HCT116 (cell line): Measurements from ENCODE around the gene GSC2. TPM values are rescaled to one million over a fixed set of nuclear protein-coding genes. Genes with fewer than 3 reads are reported as not detected.

Experiments used
- ATAC-seq: fragments of 200-7000 bp; cut with Tn5 transposase; 2 replicates; pipeline ENCODE4 v1.9.1; 2020; ENCODE audit warnings: mild to moderate bottlenecking, moderate library complexity
- BruUV-seq: library from RNA; stranded (reverse); fragments of 400-500 nt; replicated peaks from 2 replicates; lab custom pipeline; 2021; lab: Mats Ljungman, UMichigan
- CTCF ChIA-PET: fragments of 300-600 bp; sonication (Branson Sonifier 250); formaldehyde crosslinking; loops from one replicate; lab custom pipeline; 2021; ENCODE audit warnings: antibody characterized with exemption; lab: Charles Lee
- POLR2A ChIA-PET: fragments of 300-600, 350-600 bp; sonication (Branson Sonifier 250); formaldehyde crosslinking; loops from one replicate; lab custom pipeline; 2021; ENCODE audit warnings: antibody characterized with exemption; lab: Charles Lee
- RAD21 ChIA-PET, 2 experiments: fragments of 300-600 bp; sonication (Branson Sonifier 250); formaldehyde crosslinking; loops; one replicate each; lab custom pipeline; 2023; ENCODE audit warnings: low total read pairs in 2 of 2; ENCODE audit not compliant: uncharacterized antibody in 2 of 2, unreplicated experiment in 2 of 2, low non-redundant PET in 1 of 2; lab: Charles Lee
- DNase-seq: peaks from one replicate; pipeline ENCODE4 v3.0.0-alpha.2; 2010; ENCODE audit warnings: low read depth, low spot score
- H2AFZ ChIP-seq: fragments of 200-600 bp; shearing (Covaris generic), sonication (generic); 2 replicates; pipeline ENCODE4 v1.6.1; 2017; ENCODE audit warnings: low read depth, mixed run types, mixed read lengths, antibody characterized with exemption, low read length; ENCODE audit not compliant: poor library complexity, severe bottlenecking
- H3K27ac ChIP-seq: 2 replicates; pipeline ENCODE4 v1.5.1; 2012; ENCODE audit warnings: low read depth, low read length
- H3K27me3 ChIP-seq: fragments of 200-600 bp; sonication (generic); 2 replicates; pipeline ENCODE4 v1.6.1; 2016; ENCODE audit warnings: mixed run types, low read length, mixed read lengths; ENCODE audit not compliant: insufficient read depth
- H3K36me3 ChIP-seq, 2 experiments: fragments of 200-500 bp in 1 of 2; fragments of 200-600 bp in 1 of 2; sonication (Bioruptor generic) in 1 of 2; sonication (generic) in 1 of 2; 2 replicates each; pipeline versions ENCODE4 v1.5.1 to v1.6.1; 2014 to 2016; ENCODE audit warnings: low read length in 2 of 2, inconsistent platforms in 1 of 2, mixed read lengths in 1 of 2, mixed run types in 1 of 2; ENCODE audit not compliant: insufficient read depth in 2 of 2, control insufficient read depth in 1 of 2
- H3K4me1 ChIP-seq, 2 experiments: fragments of 200-600 bp in 1 of 2; sonication (generic) in 1 of 2; 2 replicates each; pipeline versions ENCODE4 v1.5.1 to v1.6.1; 2012 to 2017; ENCODE audit warnings: low read length in 2 of 2, inconsistent platforms in 1 of 2, mild to moderate bottlenecking in 1 of 2, mixed read lengths in 1 of 2, mixed run types in 1 of 2, moderate library complexity in 1 of 2; ENCODE audit not compliant: insufficient read depth in 2 of 2, control insufficient read depth in 1 of 2
- H3K4me2 ChIP-seq: fragments of 200-600 bp; sonication (generic); 2 replicates; pipeline ENCODE4 v1.6.1; 2017; ENCODE audit warnings: mixed run types, low read length, mixed read lengths
- H3K4me3 ChIP-seq, 2 experiments: fragments of 200-600 bp in 1 of 2; sonication (generic) in 1 of 2; replicated peaks in 1 of 2; 2 replicates each; pipeline ENCODE4 v1.5.1; 2011 to 2016; ENCODE audit warnings: low read length in 2 of 2, control low read depth in 1 of 2, low read depth in 1 of 2, mild to moderate bottlenecking in 1 of 2, mixed read lengths in 1 of 2, mixed run types in 1 of 2
- H3K79me2 ChIP-seq: fragments of 200-600 bp; sonication (generic); 2 replicates; pipeline ENCODE4 v1.6.1; 2017; ENCODE audit warnings: mild to moderate bottlenecking, mixed run types, low read length, moderate library complexity, mixed read lengths; ENCODE audit not compliant: insufficient read depth
- H3K9ac ChIP-seq: fragments of 200-600 bp; sonication (generic); 2 replicates; pipeline ENCODE4 v1.6.1; 2016; ENCODE audit warnings: low read length, mixed read lengths
- H3K9me2 ChIP-seq: fragments of 200-600 bp; sonication (generic), shearing (Covaris generic); 2 replicates; pipeline ENCODE4 v1.6.1; 2017; ENCODE audit warnings: mixed run types, mild to moderate bottlenecking, moderate library complexity; ENCODE audit not compliant: insufficient read depth
- H3K9me3 ChIP-seq, 2 experiments: fragments of 200-500 bp in 1 of 2; fragments of 200-600 bp in 1 of 2; sonication (Bioruptor generic) in 1 of 2; sonication (generic) in 1 of 2; 2 replicates each; pipeline ENCODE4 v1.6.1; 2014 to 2017; ENCODE audit warnings: low read length in 2 of 2, mixed read lengths in 2 of 2, inconsistent platforms in 1 of 2, low read depth in 1 of 2, mild to moderate bottlenecking in 1 of 2, mixed run types in 1 of 2, moderate library complexity in 1 of 2; ENCODE audit not compliant: control insufficient read depth in 1 of 2, insufficient read depth in 1 of 2
- H4K20me1 ChIP-seq: fragments of 200-600 bp; sonication (generic), shearing (Covaris generic); 2 replicates; pipeline ENCODE4 v1.6.1; 2017; ENCODE audit warnings: mixed run types, mild to moderate bottlenecking, moderate library complexity; ENCODE audit not compliant: insufficient read depth
- CBX3 ChIP-seq: IDR thresholded peaks from 2 replicates; pipeline ENCODE4 v1.6.1; 2012; ENCODE audit warnings: low read depth
- EGR1 ChIP-seq: IDR thresholded peaks from 2 replicates; pipeline ENCODE4 v1.6.1; 2012; ENCODE audit warnings: low read depth
- EZH2 ChIP-seq: fragments of 200-600 bp; sonication (generic); IDR thresholded peaks from 2 replicates; pipeline ENCODE4 v1.6.1; 2017; ENCODE audit warnings: antibody characterized with exemption, mixed run types
- FOSL1 ChIP-seq: IDR thresholded peaks from 2 replicates; pipeline ENCODE4 v1.6.1; 2012; ENCODE audit warnings: low read depth
- POLR2A ChIP-seq: IDR thresholded peaks from 2 replicates; pipeline ENCODE4 v1.7.0; 2011; ENCODE audit warnings: borderline replicate concordance; ENCODE audit not compliant: insufficient read depth, insufficient read length; ENCODE audit errors: extremely low read depth
- POLR2AphosphoS5 ChIP-seq: IDR thresholded peaks from 2 replicates; pipeline ENCODE4 v1.6.1; 2011; ENCODE audit warnings: mild to moderate bottlenecking, low read depth, low read length, moderate library complexity
- SRF ChIP-seq: IDR thresholded peaks from 2 replicates; pipeline ENCODE4 v1.6.1; 2012; ENCODE audit warnings: low read depth
- TCF7L2 ChIP-seq: IDR thresholded peaks from 2 replicates; pipeline ENCODE4 v1.7.0; 2011; ENCODE audit warnings: borderline replicate concordance, inconsistent platforms; ENCODE audit not compliant: insufficient read depth, insufficient read length; ENCODE audit errors: extremely low read depth
- YY1 ChIP-seq: IDR thresholded peaks from 2 replicates; pipeline ENCODE4 v1.6.1; 2011; ENCODE audit warnings: low read length, low read depth, moderate library complexity, mild to moderate bottlenecking; ENCODE audit not compliant: insufficient replicate concordance; ENCODE audit errors: extremely low read depth
- intact Hi-C: fragments of 100-400 bp; cut with micrococcal nuclease; formaldehyde crosslinking; loops from 2 replicates; pipeline ENCODE4 v1.10.0; 2022
- total RNA-seq: library from RNA; stranded (reverse); gene quantifications from one replicate; pipeline ENCODE4 v1.2.1, GENCODE V29; 2021; ENCODE audit not compliant: unreplicated experiment
- TF ChIP-seq, protein P1 (sequence below): IDR thresholded peaks from 2 replicates; pipeline ENCODE4 v1.6.1; 2012; ENCODE audit warnings: low read depth
- TF ChIP-seq, protein P2 (sequence below): IDR thresholded peaks from 2 replicates; pipeline ENCODE4 v1.6.1; 2011; ENCODE audit warnings: mild to moderate bottlenecking, low read length, moderate library complexity; ENCODE audit not compliant: insufficient replicate concordance; ENCODE audit errors: extremely low read depth
- TF ChIP-seq, protein P3 (sequence below): IDR thresholded peaks from 2 replicates; pipeline ENCODE4 v1.6.1; 2012
- TF ChIP-seq, protein P4 (sequence below): IDR thresholded peaks from 2 replicates; pipeline ENCODE4 v1.6.1; 2012

The GSC2 gene
- total RNA-seq, 1 experiment from 2014 or later, result not detected

DNA sequence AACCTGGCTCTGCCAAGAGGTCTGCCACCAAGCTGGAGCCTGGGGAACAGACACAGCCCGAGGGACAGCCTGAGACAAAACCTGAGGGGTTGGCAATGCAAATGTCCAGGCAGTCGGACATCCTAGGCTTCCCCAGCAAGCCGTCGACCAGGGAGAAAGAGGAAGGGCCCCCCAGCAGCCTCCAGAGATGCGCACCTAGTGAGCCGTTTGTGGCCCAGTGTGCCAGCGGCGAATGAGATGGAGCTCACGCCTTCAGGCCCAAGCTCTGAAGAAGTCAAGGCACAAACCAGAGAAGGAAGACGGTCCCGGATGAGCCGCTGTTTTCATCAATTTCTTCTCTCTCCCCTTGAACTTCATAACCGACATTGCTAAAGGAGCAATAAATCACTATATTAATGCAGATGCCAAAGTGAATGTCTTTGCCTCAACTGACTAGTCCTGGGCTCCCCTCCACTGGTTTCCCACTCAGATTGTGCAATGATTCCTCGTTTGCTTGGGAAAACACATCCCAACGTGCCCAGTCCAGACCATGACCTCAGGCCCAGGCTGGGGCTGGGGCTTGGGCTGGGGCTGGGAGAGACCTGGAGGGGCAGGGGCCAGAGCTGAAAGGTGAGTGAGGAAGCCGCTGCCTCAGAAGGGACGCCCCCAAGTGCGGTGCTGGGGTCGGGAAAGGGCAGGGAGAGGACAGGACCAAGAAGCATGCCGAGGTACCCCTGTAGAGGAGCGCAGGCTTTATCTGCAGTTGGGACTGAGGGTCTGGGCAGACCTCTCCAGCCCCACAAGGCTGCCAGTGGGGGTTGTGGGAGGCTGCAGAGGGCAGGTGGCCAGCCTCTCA lies 24.4 kb downstream of the GSC2 start (continued):
- TF ChIP-seq, protein P1, sequence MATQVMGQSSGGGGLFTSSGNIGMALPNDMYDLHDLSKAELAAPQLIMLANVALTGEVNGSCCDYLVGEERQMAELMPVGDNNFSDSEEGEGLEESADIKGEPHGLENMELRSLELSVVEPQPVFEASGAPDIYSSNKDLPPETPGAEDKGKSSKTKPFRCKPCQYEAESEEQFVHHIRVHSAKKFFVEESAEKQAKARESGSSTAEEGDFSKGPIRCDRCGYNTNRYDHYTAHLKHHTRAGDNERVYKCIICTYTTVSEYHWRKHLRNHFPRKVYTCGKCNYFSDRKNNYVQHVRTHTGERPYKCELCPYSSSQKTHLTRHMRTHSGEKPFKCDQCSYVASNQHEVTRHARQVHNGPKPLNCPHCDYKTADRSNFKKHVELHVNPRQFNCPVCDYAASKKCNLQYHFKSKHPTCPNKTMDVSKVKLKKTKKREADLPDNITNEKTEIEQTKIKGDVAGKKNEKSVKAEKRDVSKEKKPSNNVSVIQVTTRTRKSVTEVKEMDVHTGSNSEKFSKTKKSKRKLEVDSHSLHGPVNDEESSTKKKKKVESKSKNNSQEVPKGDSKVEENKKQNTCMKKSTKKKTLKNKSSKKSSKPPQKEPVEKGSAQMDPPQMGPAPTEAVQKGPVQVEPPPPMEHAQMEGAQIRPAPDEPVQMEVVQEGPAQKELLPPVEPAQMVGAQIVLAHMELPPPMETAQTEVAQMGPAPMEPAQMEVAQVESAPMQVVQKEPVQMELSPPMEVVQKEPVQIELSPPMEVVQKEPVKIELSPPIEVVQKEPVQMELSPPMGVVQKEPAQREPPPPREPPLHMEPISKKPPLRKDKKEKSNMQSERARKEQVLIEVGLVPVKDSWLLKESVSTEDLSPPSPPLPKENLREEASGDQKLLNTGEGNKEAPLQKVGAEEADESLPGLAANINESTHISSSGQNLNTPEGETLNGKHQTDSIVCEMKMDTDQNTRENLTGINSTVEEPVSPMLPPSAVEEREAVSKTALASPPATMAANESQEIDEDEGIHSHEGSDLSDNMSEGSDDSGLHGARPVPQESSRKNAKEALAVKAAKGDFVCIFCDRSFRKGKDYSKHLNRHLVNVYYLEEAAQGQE, result no peak
- no peak for TF ChIP-seq FOSL1
- no peak for TF ChIP-seq YY1
- no peak for TF ChIP-seq EZH2
- TF ChIP-seq EGR1, result no peak

DNA sequence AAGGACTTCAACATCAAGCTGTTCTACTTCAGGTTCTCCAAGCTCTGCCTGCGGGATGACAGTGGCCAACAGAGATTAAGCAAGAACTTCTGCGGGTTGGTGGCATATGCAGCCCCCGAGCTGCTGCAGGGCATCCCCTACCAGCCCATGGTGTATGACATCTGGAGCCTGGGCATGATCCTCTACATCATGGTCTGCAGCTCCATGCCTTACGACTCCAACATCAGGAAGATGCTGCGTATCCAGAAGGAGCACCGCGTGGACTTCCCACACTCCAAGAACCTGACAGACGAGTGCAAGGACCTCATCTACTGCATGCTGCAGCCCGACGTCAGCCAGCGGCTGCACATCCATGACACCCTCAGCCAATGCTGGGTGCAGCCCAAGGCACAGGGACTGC lies 25.1 kb downstream of the GSC2 start:
- H3K4me3 ChIP-seq, result no peak overlapping the region
- intact Hi-C loops, result no loop called here
- ATAC-seq (no peak), DNase-seq (no peak)
- RAD21 ChIA-PET, result no interaction called here
- H3K4me1 ChIP-seq, result peaks cover 10 to 22% of the 10 kb centered on the region in 2 experiments
- BruUV-seq, result no TSS peak
- no peaks in the 10 kb centered on the region for H3K9me2 ChIP-seq
- no peak overlapping the region for H3K27ac ChIP-seq
- CTCF ChIA-PET, result interaction anchor here (1.3 kb wide), 1 partner anchor 19 kb away, joined by 3 read pairs; the partner anchor contains the start of gene ESS2
- no peak overlapping the region for H2AFZ ChIP-seq
- no peaks in the 10 kb centered on the region for H3K9me3 ChIP-seq
- H4K20me1 ChIP-seq, result no peaks in the 10 kb centered on the region
- H3K27me3 ChIP-seq, result no peaks in the 10 kb centered on the region
- H3K9ac ChIP-seq, result no peak overlapping the region
- no peak overlapping the region for H3K4me2 ChIP-seq
- H3K36me3 ChIP-seq, result 0 out of 4 replicates have a peak, but pooled peaks cover 0 to 4% of the 10 kb centered on the region in 2 experiments
- peaks cover 22% of the 10 kb centered on the region for H3K79me2 ChIP-seq
- POLR2A ChIA-PET, result no interaction called here
- TF ChIP-seq, protein P2, sequence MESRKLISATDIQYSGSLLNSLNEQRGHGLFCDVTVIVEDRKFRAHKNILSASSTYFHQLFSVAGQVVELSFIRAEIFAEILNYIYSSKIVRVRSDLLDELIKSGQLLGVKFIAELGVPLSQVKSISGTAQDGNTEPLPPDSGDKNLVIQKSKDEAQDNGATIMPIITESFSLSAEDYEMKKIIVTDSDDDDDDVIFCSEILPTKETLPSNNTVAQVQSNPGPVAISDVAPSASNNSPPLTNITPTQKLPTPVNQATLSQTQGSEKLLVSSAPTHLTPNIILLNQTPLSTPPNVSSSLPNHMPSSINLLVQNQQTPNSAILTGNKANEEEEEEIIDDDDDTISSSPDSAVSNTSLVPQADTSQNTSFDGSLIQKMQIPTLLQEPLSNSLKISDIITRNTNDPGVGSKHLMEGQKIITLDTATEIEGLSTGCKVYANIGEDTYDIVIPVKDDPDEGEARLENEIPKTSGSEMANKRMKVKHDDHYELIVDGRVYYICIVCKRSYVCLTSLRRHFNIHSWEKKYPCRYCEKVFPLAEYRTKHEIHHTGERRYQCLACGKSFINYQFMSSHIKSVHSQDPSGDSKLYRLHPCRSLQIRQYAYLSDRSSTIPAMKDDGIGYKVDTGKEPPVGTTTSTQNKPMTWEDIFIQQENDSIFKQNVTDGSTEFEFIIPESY, result no peak
- no peak for TF ChIP-seq TCF7L2
- TF ChIP-seq, protein P3, sequence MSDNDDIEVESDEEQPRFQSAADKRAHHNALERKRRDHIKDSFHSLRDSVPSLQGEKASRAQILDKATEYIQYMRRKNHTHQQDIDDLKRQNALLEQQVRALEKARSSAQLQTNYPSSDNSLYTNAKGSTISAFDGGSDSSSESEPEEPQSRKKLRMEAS, result no peak
- TF ChIP-seq, protein P1, result no peak
- no peak for TF ChIP-seq POLR2AphosphoS5
- TF ChIP-seq CBX3, result no peak
- TF ChIP-seq, protein P4, sequence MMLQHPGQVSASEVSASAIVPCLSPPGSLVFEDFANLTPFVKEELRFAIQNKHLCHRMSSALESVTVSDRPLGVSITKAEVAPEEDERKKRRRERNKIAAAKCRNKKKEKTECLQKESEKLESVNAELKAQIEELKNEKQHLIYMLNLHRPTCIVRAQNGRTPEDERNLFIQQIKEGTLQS, result no peak
- TF ChIP-seq SRF, result no peak
- no peak for TF ChIP-seq POLR2A
